ENCODE data around the gene ATP1A4.
"Not testable (repeated sequence)": the region's sequence is repeated elsewhere in the genome, so short reads cannot be mapped to it uniquely, and the experiment has no call there.

ATP1A4 gene

GRCh38 chr1:160151303-160151702 is at the start of gene ATP1A4:
TSS of gene ATP1A4 (plus strand) at chr1:160151603. CDS start at chr1:160152041, 438 bp downstream.
- Histone ChIP-seq H3K9me3 (ENCODE audit: control insufficient read depth in 1 of 2, low read length in 2 of 2) (no peaks in the 10 kb centered on the region), H3K4me3 (ENCODE audit: low read depth in 1 of 2, low read length in 2 of 2) (no peak within 1 kb of the TSS)

DNA sequence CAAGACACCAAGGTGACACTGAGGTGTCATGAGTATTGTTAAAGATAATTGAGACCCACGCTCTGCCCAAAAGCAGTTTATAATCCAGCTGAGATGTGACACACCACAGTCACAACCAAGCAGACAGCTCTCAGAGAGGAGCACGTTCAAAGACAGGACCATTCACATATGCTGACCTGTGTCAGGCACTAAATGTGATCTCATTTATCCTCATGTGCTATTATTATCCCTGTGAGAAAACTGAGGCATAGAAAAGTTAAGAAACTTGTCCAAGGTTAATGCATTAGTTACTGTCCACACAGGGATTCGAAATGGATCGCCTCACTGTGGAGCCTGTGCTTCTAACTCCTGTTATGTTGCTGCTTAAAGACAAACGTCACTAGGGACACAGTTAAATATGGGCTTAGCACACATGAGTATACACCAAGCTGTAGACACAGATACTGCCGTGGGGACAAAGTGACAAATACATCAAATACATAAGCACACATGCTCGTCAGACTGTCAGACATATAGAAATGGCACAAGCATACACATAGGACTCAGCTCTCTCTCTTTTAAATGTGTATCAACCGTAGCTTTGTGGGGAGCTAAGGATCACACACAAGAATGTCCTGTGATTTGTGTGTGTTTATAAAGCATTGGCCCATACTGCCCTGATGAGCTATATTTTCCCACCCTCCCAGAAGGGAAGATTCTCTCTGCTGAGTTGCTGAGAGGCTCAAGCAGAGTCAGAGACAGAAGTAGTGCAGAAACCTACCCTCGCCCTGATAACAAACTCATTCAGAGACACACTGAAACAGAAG is 49.5 kb upstream of the ATP1A4 start:
- Histone ChIP-seq H3K36me3 (ENCODE audit: control insufficient read depth in 1 of 2, insufficient read depth in 2 of 2, low read length in 2 of 2) (no peaks in the 10 kb centered on the region), H3K27me3 (ENCODE audit: control insufficient read depth in 1 of 2, insufficient read depth in 2 of 2, low read length in 2 of 2) (no peaks in the 10 kb centered on the region), H3K9me3 (ENCODE audit: control insufficient read depth in 1 of 2, low read length in 2 of 2) (no peaks in the 10 kb centered on the region), H3K27ac (ENCODE audit: low read depth, low read length) (no peak overlapping the region), H3K4me1 (ENCODE audit: control insufficient read depth in 1 of 2, insufficient read depth in 2 of 2, low read length in 2 of 2) (peaks cover 19 to 33% of the 10 kb centered on the region in 2 donors), H3K9ac (ENCODE audit: low read depth in 1 of 2, low read length in 2 of 2) (no peak overlapping the region), H3K4me3 (ENCODE audit: low read depth in 1 of 2, low read length in 2 of 2) (no peak overlapping the region)

More at GRCh38 chr1:160151303-160151702, at the start of gene ATP1A4:
- Histone ChIP-seq H3K27ac (ENCODE audit: low read depth, low read length) (no peak within 1 kb of the TSS), H3K36me3 (ENCODE audit: control insufficient read depth in 1 of 2, insufficient read depth in 2 of 2, low read length in 2 of 2) (no peaks in the 10 kb centered on the region), H3K4me1 (ENCODE audit: control insufficient read depth in 1 of 2, insufficient read depth in 2 of 2, low read length in 2 of 2) (no peaks in the 10 kb centered on the region), H3K9ac (ENCODE audit: low read depth in 1 of 2, low read length in 2 of 2) (no peak within 1 kb of the TSS), H3K27me3 (ENCODE audit: control insufficient read depth in 1 of 2, insufficient read depth in 2 of 2, low read length in 2 of 2) (no peaks in the 10 kb centered on the region)

DNA sequence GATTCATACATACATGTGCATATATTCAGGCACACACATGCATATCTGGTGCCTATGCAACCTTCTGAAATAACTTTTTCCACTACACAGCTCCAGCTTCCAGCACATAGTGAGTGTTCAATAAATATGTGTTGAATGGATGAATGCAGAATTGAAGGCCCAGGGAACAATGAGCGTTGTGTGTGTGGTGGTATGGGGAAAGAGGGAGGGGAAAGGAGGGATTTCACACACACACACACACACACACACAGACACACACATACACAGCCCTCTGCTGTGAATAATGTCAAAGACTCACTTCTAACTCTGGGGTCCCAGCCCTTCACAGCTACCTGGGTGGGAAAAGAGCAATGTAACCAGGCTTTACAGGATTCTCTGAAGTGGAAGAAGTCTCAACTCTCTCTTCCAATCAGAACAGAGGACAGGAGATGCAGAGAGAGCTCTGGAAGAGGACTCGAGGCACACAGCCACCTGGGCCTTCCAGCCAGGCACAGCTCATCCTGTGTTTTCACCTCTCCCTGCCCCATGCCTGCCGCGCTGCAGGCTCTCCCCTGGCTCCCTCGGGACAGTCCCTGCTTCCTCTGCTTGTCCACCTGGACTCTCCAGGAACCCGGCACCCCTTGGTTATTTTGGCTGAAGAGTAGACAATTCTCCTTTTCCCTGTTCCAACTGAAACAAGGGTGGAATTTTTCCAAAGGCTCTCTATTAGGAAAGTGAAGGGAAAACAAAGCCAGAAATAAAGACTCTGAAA is 47.6 kb upstream of the ATP1A4 start:
- no peak overlapping the region for H3K4me3 ChIP-seq (ENCODE audit: low read depth in 1 of 2, low read length in 2 of 2)
- no peaks in the 10 kb centered on the region for H3K9me3 ChIP-seq (ENCODE audit: control insufficient read depth in 1 of 2, low read length in 2 of 2)
- no peak overlapping the region for H3K27ac ChIP-seq (ENCODE audit: low read depth, low read length)
- H3K36me3 ChIP-seq (ENCODE audit: control insufficient read depth in 1 of 2, insufficient read depth in 2 of 2, low read length in 2 of 2), result no peaks in the 10 kb centered on the region
- no peaks in the 10 kb centered on the region for H3K27me3 ChIP-seq (ENCODE audit: control insufficient read depth in 1 of 2, insufficient read depth in 2 of 2, low read length in 2 of 2)
- no peak overlapping the region for H3K9ac ChIP-seq (ENCODE audit: low read depth in 1 of 2, low read length in 2 of 2)
- H3K4me1 ChIP-seq (ENCODE audit: control insufficient read depth in 1 of 2, insufficient read depth in 2 of 2, low read length in 2 of 2), result peaks cover 10 to 22% of the 10 kb centered on the region in 2 donors

GRCh38 chr1:160104486-160104885 is 46.9 kb upstream of the ATP1A4 start:
- H3K9ac ChIP-seq (ENCODE audit: low read depth in 1 of 2, low read length in 2 of 2), result no peak overlapping the region
- H3K4me1 ChIP-seq (ENCODE audit: control insufficient read depth in 1 of 2, insufficient read depth in 2 of 2, low read length in 2 of 2), result peaks cover 6 to 18% of the 10 kb centered on the region in 2 donors
- H3K9me3 ChIP-seq (ENCODE audit: control insufficient read depth in 1 of 2, low read length in 2 of 2), result no peaks in the 10 kb centered on the region
- H3K27ac ChIP-seq (ENCODE audit: low read depth, low read length), result no peak overlapping the region
- no peaks in the 10 kb centered on the region for H3K36me3 ChIP-seq (ENCODE audit: control insufficient read depth in 1 of 2, insufficient read depth in 2 of 2, low read length in 2 of 2)
- no peak overlapping the region for H3K4me3 ChIP-seq (ENCODE audit: low read depth in 1 of 2, low read length in 2 of 2)
- H3K27me3 ChIP-seq (ENCODE audit: control insufficient read depth in 1 of 2, insufficient read depth in 2 of 2, low read length in 2 of 2), result no peaks in the 10 kb centered on the region

- H3K27ac ChIP-seq (ENCODE audit: low read depth, low read length), result no peak overlapping the region
- H3K4me1 ChIP-seq (ENCODE audit: control insufficient read depth in 1 of 2, insufficient read depth in 2 of 2, low read length in 2 of 2), result peaks cover 5 to 15% of the 10 kb centered on the region in 2 donors
- no peak overlapping the region for H3K4me3 ChIP-seq (ENCODE audit: low read depth in 1 of 2, low read length in 2 of 2)
- no peaks in the 10 kb centered on the region for H3K36me3 ChIP-seq (ENCODE audit: control insufficient read depth in 1 of 2, insufficient read depth in 2 of 2, low read length in 2 of 2)
- H3K9ac ChIP-seq (ENCODE audit: low read depth in 1 of 2, low read length in 2 of 2), result no peak overlapping the region
- H3K27me3 ChIP-seq (ENCODE audit: control insufficient read depth in 1 of 2, insufficient read depth in 2 of 2, low read length in 2 of 2), result no peaks in the 10 kb centered on the region
- no peaks in the 10 kb centered on the region for H3K9me3 ChIP-seq (ENCODE audit: control insufficient read depth in 1 of 2, low read length in 2 of 2)
These were observed 46.2 kb upstream of the ATP1A4 start for GRCh38 chr1:160105155-160105554.

- Histone ChIP-seq H3K4me1 (ENCODE audit: control insufficient read depth in 1 of 2, insufficient read depth in 2 of 2, low read length in 2 of 2) (peaks cover 0 to 8% of the 10 kb centered on the region in 2 donors), H3K27ac (ENCODE audit: low read depth, low read length) (no peak overlapping the region), H3K9me3 (ENCODE audit: control insufficient read depth in 1 of 2, low read length in 2 of 2) (no peaks in the 10 kb centered on the region)
These were observed 43.9 kb upstream of the ATP1A4 start for GRCh38 chr1:160107512-160107911.

GRCh38 chr1:160108888-160109662 is 42.3 kb upstream of the ATP1A4 start:
- Histone ChIP-seq H3K27me3 (ENCODE audit: control insufficient read depth in 1 of 2, insufficient read depth in 2 of 2, low read length in 2 of 2) (no peaks in the 10 kb centered on the region), H3K36me3 (ENCODE audit: control insufficient read depth in 1 of 2, insufficient read depth in 2 of 2, low read length in 2 of 2) (no peaks in the 10 kb centered on the region), H3K4me3 (ENCODE audit: low read depth in 1 of 2, low read length in 2 of 2) (no peak overlapping the region), H3K9me3 (ENCODE audit: control insufficient read depth in 1 of 2, low read length in 2 of 2) (no peaks in the 10 kb centered on the region), H3K4me1 (ENCODE audit: control insufficient read depth in 1 of 2, insufficient read depth in 2 of 2, low read length in 2 of 2) (peaks cover 0 to 4% of the 10 kb centered on the region in 2 donors), H3K27ac (ENCODE audit: low read depth, low read length) (no peak overlapping the region), H3K9ac (ENCODE audit: low read depth in 1 of 2, low read length in 2 of 2) (no peak overlapping the region)

More at GRCh38 chr1:160107512-160107911, 43.9 kb upstream of the ATP1A4 start:
- Histone ChIP-seq H3K27me3 (ENCODE audit: control insufficient read depth in 1 of 2, insufficient read depth in 2 of 2, low read length in 2 of 2) (no peaks in the 10 kb centered on the region), H3K4me3 (ENCODE audit: low read depth in 1 of 2, low read length in 2 of 2) (no peak overlapping the region), H3K36me3 (ENCODE audit: control insufficient read depth in 1 of 2, insufficient read depth in 2 of 2, low read length in 2 of 2) (no peaks in the 10 kb centered on the region), H3K9ac (ENCODE audit: low read depth in 1 of 2, low read length in 2 of 2) (no peak overlapping the region)

- H3K9me3 ChIP-seq (ENCODE audit: control insufficient read depth in 1 of 2, low read length in 2 of 2), result no peaks in the 10 kb centered on the region
- no peaks in the 10 kb centered on the region for H3K36me3 ChIP-seq (ENCODE audit: control insufficient read depth in 1 of 2, insufficient read depth in 2 of 2, low read length in 2 of 2)
- no peak overlapping the region for H3K9ac ChIP-seq (ENCODE audit: low read depth in 1 of 2, low read length in 2 of 2)
- H3K4me1 ChIP-seq (ENCODE audit: control insufficient read depth in 1 of 2, insufficient read depth in 2 of 2, low read length in 2 of 2), result no peaks in the 10 kb centered on the region
- no peak overlapping the region for H3K4me3 ChIP-seq (ENCODE audit: low read depth in 1 of 2, low read length in 2 of 2)
- H3K27ac ChIP-seq (ENCODE audit: low read depth, low read length), result no peak overlapping the region
- H3K27me3 ChIP-seq (ENCODE audit: control insufficient read depth in 1 of 2, insufficient read depth in 2 of 2, low read length in 2 of 2), result no peaks in the 10 kb centered on the region
These were observed 41.7 kb upstream of the ATP1A4 start for GRCh38 chr1:160109686-160110085.

DNA sequence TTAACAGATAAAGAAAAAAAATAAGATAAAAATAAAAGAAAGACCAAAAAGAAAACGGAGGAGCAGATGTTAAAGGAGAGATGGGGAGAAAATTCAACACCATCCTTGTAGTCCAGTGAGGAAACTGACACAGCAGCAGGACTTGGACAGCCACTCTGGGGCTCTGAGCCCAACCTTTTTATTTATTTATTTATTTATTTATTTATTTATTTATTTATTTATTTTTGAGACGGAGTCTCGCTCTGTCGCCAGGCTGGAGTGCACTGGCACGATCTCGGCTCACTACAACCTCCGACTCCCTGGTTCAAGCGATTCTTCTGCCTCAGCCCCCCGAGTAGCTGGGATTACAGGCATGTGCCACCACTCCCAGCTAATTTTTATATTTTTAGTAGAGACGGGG is 39.9 kb upstream of the ATP1A4 start:
- not testable (repeated sequence) for H3K27ac ChIP-seq (ENCODE audit: low read depth, low read length); H3K27me3 ChIP-seq (ENCODE audit: control insufficient read depth in 1 of 2, insufficient read depth in 2 of 2, low read length in 2 of 2); H3K9me3 ChIP-seq (ENCODE audit: control insufficient read depth in 1 of 2, low read length in 2 of 2); H3K4me3 ChIP-seq (ENCODE audit: low read depth in 1 of 2, low read length in 2 of 2); H3K9ac ChIP-seq (ENCODE audit: low read depth in 1 of 2, low read length in 2 of 2); H3K36me3 ChIP-seq (ENCODE audit: control insufficient read depth in 1 of 2, insufficient read depth in 2 of 2, low read length in 2 of 2); H3K4me1 ChIP-seq (ENCODE audit: control insufficient read depth in 1 of 2, insufficient read depth in 2 of 2, low read length in 2 of 2)

DNA sequence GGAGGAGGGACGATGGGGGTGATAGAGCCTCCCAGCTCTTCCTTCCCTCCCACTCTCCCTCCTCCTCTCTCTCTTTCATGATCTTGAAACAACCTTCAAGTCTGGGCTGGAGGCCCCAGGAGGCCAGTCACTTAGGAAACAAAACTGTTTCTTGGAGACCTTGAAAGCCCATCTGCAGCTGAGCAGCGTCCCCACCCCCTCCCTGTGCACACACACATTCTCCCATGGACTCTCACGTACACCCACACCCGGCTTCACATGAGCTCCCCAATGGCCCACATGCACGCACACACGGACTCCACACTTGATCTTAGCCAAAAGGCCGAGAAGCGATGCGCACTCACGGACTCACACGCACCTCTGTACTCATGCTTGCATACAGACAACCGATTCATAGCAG is 39.0 kb upstream of the ATP1A4 start:
- Histone ChIP-seq H3K4me3 (ENCODE audit: low read depth in 1 of 2, low read length in 2 of 2) (no peak overlapping the region), H3K27ac (ENCODE audit: low read depth, low read length) (no peak overlapping the region), H3K27me3 (ENCODE audit: control insufficient read depth in 1 of 2, insufficient read depth in 2 of 2, low read length in 2 of 2) (no peaks in the 10 kb centered on the region), H3K9me3 (ENCODE audit: control insufficient read depth in 1 of 2, low read length in 2 of 2) (no peaks in the 10 kb centered on the region), H3K4me1 (ENCODE audit: control insufficient read depth in 1 of 2, insufficient read depth in 2 of 2, low read length in 2 of 2) (no peaks in the 10 kb centered on the region), H3K36me3 (ENCODE audit: control insufficient read depth in 1 of 2, insufficient read depth in 2 of 2, low read length in 2 of 2) (no peaks in the 10 kb centered on the region), H3K9ac (ENCODE audit: low read depth in 1 of 2, low read length in 2 of 2) (no peak overlapping the region)

Measured in duodenal mucosa (tissue), 2 donors.